K562 (cell line): ENCODE data around the gene EMC9. TPM values are rescaled to one million over a fixed set of nuclear protein-coding genes. Genes with fewer than 3 reads are reported as not detected.

Source experiments
- DACH1 ChIP-seq: fragments of 450-650 bp; IDR thresholded peaks from 2 replicates; pipeline ENCODE4 v1.6.1; 2018; ENCODE audit not compliant: partially characterized antibody
- EP400 ChIP-seq: fragments of 450-650 bp; IDR thresholded peaks from 2 replicates; pipeline ENCODE4 v1.6.1; 2017; ENCODE audit warnings: antibody characterized with exemption, mild to moderate bottlenecking, moderate library complexity
- ETV1 ChIP-seq: fragments of 450-650 bp; conservative IDR thresholded peaks from 2 replicates; pipeline ENCODE4 v1.6.1; 2016; ENCODE audit warnings: missing genetic modification characterization, control low read depth, low read depth, missing compliant biosample characterization
- HDAC6 ChIP-seq: IDR thresholded peaks from 2 replicates; pipeline ENCODE4 v1.6.1; 2012; ENCODE audit warnings: low read depth, mild to moderate bottlenecking, control low read depth, inconsistent platforms, low read length, moderate library complexity
- NFYB ChIP-seq: IDR thresholded peaks from 2 replicates; pipeline ENCODE4 v1.6.1; 2011; ENCODE audit warnings: mild to moderate bottlenecking, moderate library complexity; ENCODE audit not compliant: insufficient read length; ENCODE audit errors: extremely low read depth
- PPARD ChIP-seq: fragments of 250-450 bp; sonication (Bioruptor Pico); IDR thresholded peaks from 2 replicates; pipeline ENCODE4 v1.8.0; 2022; ENCODE audit warnings: inconsistent platforms, mild to moderate bottlenecking, moderate library complexity
- RBM22 ChIP-seq: fragments of 200-400 bp; formaldehyde crosslinking; IDR thresholded peaks from 2 replicates; pipeline ENCODE4 v1.6.1; 2018; ENCODE audit warnings: low read length, low read depth; ENCODE audit not compliant: poor library complexity, severe bottlenecking
- SAFB ChIP-seq: fragments of 200-400 bp; formaldehyde crosslinking; IDR thresholded peaks from 2 replicates; pipeline ENCODE4 v1.6.1; 2017; ENCODE audit warnings: low read depth, low read length, borderline replicate concordance
- SIRT6 ChIP-seq: IDR thresholded peaks from one replicate; pipeline ENCODE4 v1.6.1; 2012; ENCODE audit warnings: low read depth, mild to moderate bottlenecking, control low read depth, inconsistent platforms, low read length, moderate library complexity
- ZNF57 ChIP-seq: fragments of 450-650 bp; formaldehyde crosslinking; IDR thresholded peaks from 2 replicates; pipeline ENCODE4 v1.4.0; 2020; ENCODE audit warnings: mild to moderate bottlenecking, moderate library complexity
- polyA plus RNA-seq, 8 experiments: library from polyadenylated mRNA; depleted of rRNA in 4 of 8; stranded (reverse) in 5 of 8; unstranded in 3 of 8; fragments of >200 nt; fragmentation: Nextera tagmentation in 2 of 8; fragmentation: Illumina TruSeq in 1 of 8; extraction: Ambion mirVana in 2 of 8; extraction: Trizol in 1 of 8; gene quantifications; 2 replicates each; pipeline versions ENCODE4 v1.2.1 to v1.2.3, GENCODE V29; 2011 to 2014; ENCODE audit warnings: inconsistent platforms in 1 of 8, missing spikeins in 1 of 8
- total RNA-seq, 7 experiments: library from RNA; depleted of rRNA in 6 of 7; stranded (reverse); fragments of >200 nt in 6 of 7; fragmentation: Illumina TruSeq in 2 of 7; extraction: Trizol in 2 of 7; gene quantifications; 2 replicates each; pipeline versions ENCODE4 v1.2.1 to v1.2.3, GENCODE V29; 2011 to 2021; ENCODE audit warnings: low replicate concordance in 1 of 7
- TF ChIP-seq, protein P1 (sequence below), 2 experiments: fragments of 450-650 bp in 1 of 2; IDR thresholded peaks; 2 replicates each; pipeline ENCODE4 v1.6.1; 2011 to 2017; ENCODE audit warnings: low read depth in 2 of 2, antibody characterized with exemption in 1 of 2, borderline replicate concordance in 1 of 2, low read length in 1 of 2, mild to moderate bottlenecking in 1 of 2, mixed read lengths in 1 of 2; ENCODE audit not compliant: control insufficient read depth in 1 of 2
- TF ChIP-seq, protein P2 (sequence below): fragments of 250-450 bp; sonication (Bioruptor Pico); IDR thresholded peaks from 2 replicates; pipeline ENCODE4 v1.4.0; 2020; ENCODE audit warnings: mild to moderate bottlenecking, moderate library complexity, borderline replicate concordance
- TF ChIP-seq, protein P3 (sequence below): fragments of 250-450 bp; sonication (Bioruptor Pico); IDR thresholded peaks from 2 replicates; pipeline ENCODE4 v1.8.0; 2022; ENCODE audit warnings: inconsistent platforms, mild to moderate bottlenecking, moderate library complexity, borderline replicate concordance
- TF ChIP-seq, protein P4 (sequence below), 2 experiments: IDR thresholded peaks; 2 replicates each; pipeline ENCODE4 v1.6.1; 2012; ENCODE audit warnings: improper control_type of control experiment in 2 of 2, low read depth in 2 of 2, low read length in 2 of 2, borderline replicate concordance in 1 of 2

EMC9 gene
- total and polyA plus RNA-seq, 9 of the 15 experiments (the other 6 are each of a cell fraction or from before 2014, with no cell fraction given), result 3.1 to 13.2 (median 7.8) TPM

DNA sequence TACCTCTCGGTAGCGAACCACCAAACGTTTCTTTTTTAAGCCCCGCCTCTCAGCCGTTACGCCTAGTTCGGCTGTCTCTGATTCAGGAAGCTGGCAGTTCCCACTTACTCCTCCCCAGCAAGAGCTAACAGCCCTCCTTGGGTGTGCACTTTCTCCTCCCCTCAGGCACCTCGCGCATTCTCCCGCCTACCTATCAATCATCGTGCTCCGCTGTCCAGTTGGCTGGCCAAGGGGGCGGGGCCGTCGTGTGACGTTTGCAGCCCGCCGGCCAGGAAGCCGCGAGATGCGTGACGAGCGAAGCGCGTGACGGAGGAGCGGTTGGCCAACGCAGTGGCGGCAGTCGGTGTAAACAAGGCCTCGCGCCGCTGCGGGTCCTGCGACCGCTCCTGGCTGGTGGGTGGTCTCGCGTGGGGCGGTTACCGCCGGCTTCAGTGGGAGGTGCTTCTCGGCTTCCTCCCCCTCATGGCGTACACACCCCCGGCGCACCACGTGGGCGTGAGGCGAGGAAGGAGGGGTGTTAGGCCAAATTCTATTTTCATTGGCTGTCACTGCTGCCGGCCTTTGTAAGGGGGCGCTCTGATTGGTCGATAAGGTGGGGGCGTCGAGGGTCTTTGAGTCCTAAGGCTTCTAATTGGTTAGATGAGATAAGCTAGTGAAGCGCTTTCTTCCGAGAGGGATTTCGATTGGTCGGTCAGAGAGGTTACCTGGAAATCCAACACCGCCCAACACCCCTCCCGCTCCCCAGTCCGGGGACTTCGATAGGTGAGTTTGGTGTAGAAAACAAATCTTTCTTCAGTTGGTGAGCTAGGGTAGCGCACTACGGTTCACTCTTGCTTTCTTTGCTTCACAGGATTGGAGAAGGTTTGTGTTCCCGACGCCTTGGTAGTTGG, 26.6 kb downstream of the EMC9 start, which contains the start of the genes DCAF11 and NRL (continued):
- TF ChIP-seq, protein P1, sequence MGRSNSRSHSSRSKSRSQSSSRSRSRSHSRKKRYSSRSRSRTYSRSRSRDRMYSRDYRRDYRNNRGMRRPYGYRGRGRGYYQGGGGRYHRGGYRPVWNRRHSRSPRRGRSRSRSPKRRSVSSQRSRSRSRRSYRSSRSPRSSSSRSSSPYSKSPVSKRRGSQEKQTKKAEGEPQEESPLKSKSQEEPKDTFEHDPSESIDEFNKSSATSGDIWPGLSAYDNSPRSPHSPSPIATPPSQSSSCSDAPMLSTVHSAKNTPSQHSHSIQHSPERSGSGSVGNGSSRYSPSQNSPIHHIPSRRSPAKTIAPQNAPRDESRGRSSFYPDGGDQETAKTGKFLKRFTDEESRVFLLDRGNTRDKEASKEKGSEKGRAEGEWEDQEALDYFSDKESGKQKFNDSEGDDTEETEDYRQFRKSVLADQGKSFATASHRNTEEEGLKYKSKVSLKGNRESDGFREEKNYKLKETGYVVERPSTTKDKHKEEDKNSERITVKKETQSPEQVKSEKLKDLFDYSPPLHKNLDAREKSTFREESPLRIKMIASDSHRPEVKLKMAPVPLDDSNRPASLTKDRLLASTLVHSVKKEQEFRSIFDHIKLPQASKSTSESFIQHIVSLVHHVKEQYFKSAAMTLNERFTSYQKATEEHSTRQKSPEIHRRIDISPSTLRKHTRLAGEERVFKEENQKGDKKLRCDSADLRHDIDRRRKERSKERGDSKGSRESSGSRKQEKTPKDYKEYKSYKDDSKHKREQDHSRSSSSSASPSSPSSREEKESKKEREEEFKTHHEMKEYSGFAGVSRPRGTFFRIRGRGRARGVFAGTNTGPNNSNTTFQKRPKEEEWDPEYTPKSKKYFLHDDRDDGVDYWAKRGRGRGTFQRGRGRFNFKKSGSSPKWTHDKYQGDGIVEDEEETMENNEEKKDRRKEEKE (IDR thresholded peaks at IDR 0.05; ENCODE audit: borderline replicate concordance in 1 of 2, control insufficient read depth in 1 of 2, low read depth in 2 of 2, low read length in 1 of 2), result no peak
- TF ChIP-seq RBM22, result no peak
- peak; percentile 97 for TF ChIP-seq NFYB
- TF ChIP-seq EP400, result peak; percentile 99
- TF ChIP-seq, protein P2, sequence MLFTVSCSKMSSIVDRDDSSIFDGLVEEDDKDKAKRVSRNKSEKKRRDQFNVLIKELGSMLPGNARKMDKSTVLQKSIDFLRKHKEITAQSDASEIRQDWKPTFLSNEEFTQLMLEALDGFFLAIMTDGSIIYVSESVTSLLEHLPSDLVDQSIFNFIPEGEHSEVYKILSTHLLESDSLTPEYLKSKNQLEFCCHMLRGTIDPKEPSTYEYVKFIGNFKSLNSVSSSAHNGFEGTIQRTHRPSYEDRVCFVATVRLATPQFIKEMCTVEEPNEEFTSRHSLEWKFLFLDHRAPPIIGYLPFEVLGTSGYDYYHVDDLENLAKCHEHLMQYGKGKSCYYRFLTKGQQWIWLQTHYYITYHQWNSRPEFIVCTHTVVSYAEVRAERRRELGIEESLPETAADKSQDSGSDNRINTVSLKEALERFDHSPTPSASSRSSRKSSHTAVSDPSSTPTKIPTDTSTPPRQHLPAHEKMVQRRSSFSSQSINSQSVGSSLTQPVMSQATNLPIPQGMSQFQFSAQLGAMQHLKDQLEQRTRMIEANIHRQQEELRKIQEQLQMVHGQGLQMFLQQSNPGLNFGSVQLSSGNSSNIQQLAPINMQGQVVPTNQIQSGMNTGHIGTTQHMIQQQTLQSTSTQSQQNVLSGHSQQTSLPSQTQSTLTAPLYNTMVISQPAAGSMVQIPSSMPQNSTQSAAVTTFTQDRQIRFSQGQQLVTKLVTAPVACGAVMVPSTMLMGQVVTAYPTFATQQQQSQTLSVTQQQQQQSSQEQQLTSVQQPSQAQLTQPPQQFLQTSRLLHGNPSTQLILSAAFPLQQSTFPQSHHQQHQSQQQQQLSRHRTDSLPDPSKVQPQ (CRISPR knock-in tag), result no peak
- TF ChIP-seq ETV1 (tag), result no peak
- TF ChIP-seq ZNF57 (CRISPR knock-in tag), result no peak
- TF ChIP-seq DACH1, result no peak
- TF ChIP-seq, protein P3, sequence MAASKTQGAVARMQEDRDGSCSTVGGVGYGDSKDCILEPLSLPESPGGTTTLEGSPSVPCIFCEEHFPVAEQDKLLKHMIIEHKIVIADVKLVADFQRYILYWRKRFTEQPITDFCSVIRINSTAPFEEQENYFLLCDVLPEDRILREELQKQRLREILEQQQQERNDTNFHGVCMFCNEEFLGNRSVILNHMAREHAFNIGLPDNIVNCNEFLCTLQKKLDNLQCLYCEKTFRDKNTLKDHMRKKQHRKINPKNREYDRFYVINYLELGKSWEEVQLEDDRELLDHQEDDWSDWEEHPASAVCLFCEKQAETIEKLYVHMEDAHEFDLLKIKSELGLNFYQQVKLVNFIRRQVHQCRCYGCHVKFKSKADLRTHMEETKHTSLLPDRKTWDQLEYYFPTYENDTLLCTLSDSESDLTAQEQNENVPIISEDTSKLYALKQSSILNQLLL (CRISPR knock-in tag), result no peak
- no peak for TF ChIP-seq SIRT6
- TF ChIP-seq, protein P4, sequence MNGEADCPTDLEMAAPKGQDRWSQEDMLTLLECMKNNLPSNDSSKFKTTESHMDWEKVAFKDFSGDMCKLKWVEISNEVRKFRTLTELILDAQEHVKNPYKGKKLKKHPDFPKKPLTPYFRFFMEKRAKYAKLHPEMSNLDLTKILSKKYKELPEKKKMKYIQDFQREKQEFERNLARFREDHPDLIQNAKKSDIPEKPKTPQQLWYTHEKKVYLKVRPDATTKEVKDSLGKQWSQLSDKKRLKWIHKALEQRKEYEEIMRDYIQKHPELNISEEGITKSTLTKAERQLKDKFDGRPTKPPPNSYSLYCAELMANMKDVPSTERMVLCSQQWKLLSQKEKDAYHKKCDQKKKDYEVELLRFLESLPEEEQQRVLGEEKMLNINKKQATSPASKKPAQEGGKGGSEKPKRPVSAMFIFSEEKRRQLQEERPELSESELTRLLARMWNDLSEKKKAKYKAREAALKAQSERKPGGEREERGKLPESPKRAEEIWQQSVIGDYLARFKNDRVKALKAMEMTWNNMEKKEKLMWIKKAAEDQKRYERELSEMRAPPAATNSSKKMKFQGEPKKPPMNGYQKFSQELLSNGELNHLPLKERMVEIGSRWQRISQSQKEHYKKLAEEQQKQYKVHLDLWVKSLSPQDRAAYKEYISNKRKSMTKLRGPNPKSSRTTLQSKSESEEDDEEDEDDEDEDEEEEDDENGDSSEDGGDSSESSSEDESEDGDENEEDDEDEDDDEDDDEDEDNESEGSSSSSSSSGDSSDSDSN (IDR thresholded peaks at IDR 0.05; ENCODE audit: borderline replicate concordance in 1 of 2, low read depth in 2 of 2, low read length in 2 of 2), result no peak
- TF ChIP-seq HDAC6, result no peak
- peak; percentile 91 for TF ChIP-seq SAFB
- TF ChIP-seq PPARD (CRISPR knock-in tag), result no peak
